A549 treated with AZD9567 at 1 μM for 4 hours (cell line): ENCODE results near the gene MRGPRX3. TPM values are rescaled to one million over a fixed set of nuclear protein-coding genes. Genes with fewer than 3 reads are reported as not detected.

Experiments
- total RNA-seq: library from RNA; stranded (reverse); fragments of 200-300 nt; extraction: Qiagen RNA extraction; gene quantifications from 5 replicates; pipeline ENCODE4 v1.2.3, GENCODE V29; 2022; ENCODE audit not compliant: insufficient read depth

Gene MRGPRX3
- 0.08 TPM in 1 of 5 replicates, not detected in the others for total RNA-seq

GRCh38 chr11:18132341-18132740, at the start of gene MRGPRX3:
TSS of gene MRGPRX3 (plus strand) at chr11:18132571. CDS start at chr11:18137203, 4,632 bp downstream.

DNA sequence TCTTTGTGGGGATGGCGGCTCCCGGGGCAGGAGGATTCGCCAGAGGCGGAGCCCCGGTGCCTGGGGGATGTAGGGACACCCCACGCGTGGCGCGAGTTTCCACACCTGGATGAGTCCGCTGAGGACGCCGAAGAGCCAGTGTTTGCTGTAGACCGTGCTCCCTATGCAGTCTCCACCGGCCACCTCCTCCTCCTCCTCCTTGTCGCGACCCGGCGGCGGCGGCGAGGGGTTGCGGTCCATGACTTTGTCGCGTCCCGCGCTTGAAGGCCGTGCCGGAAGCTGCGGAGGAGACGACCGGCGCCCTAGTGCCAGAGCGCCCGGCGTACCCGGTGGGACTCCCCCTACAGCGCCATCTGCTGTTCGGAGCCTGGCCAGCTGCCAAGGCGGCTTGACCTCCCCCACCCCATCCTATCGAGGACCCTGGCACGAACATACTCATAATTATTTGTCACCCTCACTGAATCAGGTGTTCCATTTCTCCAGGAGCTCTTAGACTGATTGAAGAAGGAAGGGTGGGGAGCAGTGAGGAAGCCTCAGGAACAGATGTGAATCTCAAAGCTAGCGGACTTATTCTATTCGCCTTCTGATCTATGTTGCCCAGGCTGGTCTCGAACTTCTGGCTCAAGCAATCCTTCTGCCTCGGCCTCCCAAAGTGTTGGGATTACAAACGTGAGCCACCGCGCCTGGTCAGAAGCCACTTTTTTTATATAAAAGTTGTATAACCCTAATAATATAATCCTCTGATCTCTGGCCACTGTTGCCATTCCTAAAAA, 26.4 kb upstream of the MRGPRX3 start, which contains the start of gene SAAL1:
TSS of gene SAAL1 (minus strand) at position 281 of the 773 bp plus-strand sequence. CDS start at position 240, 41 bp downstream.

GRCh38 chr11:18172666-18173065, 40.3 kb downstream of the MRGPRX3 start, which contains the start of gene MRGPRX4:
TSS of gene MRGPRX4 (plus strand) at chr11:18172837. CDS start at chr11:18173257, 420 bp downstream.

Other genes with a start within 250 kb of the MRGPRX3 start
- 14.2 to 20.6 TPM (median 16.7 TPM) in 5 replicates for gene SERGEF, start 119.5 kb upstream of the MRGPRX3 start, total RNA-seq
- gene TPH1, start 86.3 kb upstream of the MRGPRX3 start, total RNA-seq: 0.05 to 0.07 TPM (median 0.05 TPM) in 4 of 5 replicates, not detected in the other
- gene SAAL1, start 26.5 kb upstream of the MRGPRX3 start, total RNA-seq: 37.9 to 50.3 TPM (median 38.9 TPM) in 5 replicates
- gene MRGPRX4, start 40.3 kb downstream of the MRGPRX3 start, total RNA-seq: not detected in 5 replicates
- gene SAA4, start 104.2 kb downstream of the MRGPRX3 start, total RNA-seq: not detected in 5 replicates
- gene SAA2, start 116.1 kb downstream of the MRGPRX3 start, total RNA-seq: 0.17 to 0.21 TPM in 2 of 5 replicates, not detected in the others
- gene SAA1, start 133.7 kb downstream of the MRGPRX3 start, total RNA-seq: 1.5 to 2.9 TPM (median 1.7 TPM) in 4 of 5 replicates, not detected in the other
- 13.2 to 19.0 TPM (median 14.6 TPM) in 5 replicates for gene HPS5, start 189.6 kb downstream of the MRGPRX3 start, total RNA-seq
- 32.1 to 39.4 TPM (median 33.5 TPM) in 5 replicates for gene GTF2H1, start 190.0 kb downstream of the MRGPRX3 start, total RNA-seq